ENCODE data around the gene UNC13D. TPM values are rescaled to one million over a fixed set of nuclear protein-coding genes. Genes with fewer than 3 reads are reported as not detected.

Gene UNC13D
- total and polyA plus RNA-seq, 5 donors from 2014 or later: 41.6 to 149 (median 46.6) TPM

DNA sequence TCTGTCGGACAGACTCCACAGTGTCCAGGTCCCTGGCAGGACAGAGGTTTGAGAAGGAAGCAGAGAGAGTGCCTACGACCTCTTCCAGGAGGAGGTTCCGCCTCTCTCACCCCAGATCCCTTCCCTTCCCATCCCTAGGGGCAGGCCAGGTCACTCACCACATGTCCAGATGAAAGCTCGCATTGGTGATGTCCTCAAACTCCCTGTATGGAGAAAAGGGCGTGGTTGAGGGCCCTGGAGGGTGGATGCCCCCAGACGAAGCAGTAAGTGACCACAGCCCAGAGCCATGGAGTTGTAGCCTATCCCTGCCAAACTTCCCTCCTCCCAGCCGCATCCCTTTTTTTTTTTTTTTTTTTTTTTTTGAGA lies 3.4 kb downstream of the UNC13D start:
- Mint-ChIP-seq H3K4me1 (peaks cover 0 to 32% (median 0%) of the 10 kb centered on the region in 4 donors), H3K4me3 (peak overlapping the region in 2 of 4 donors; percentile 33 to 54), H3K36me3 (no peaks in the 10 kb centered on the region), H3K27me3 (no peaks in the 10 kb centered on the region), H3K9me3 (no peaks in the 10 kb centered on the region), H3K27ac (peak overlapping the region in 1 of 3 donors; percentile 36)
- H3K27ac ChIP-seq (ENCODE audit: insufficient read depth, low read length, poor library complexity, severe bottlenecking): no peak overlapping the region
- peaks cover 45% of the 10 kb centered on the region for H3K36me3 ChIP-seq (ENCODE audit: control insufficient read depth, insufficient read depth, low read length)
- DNase-seq (no peak), ATAC-seq (ENCODE audit: low read depth in 2 of 2) (no peak)
- H3K9me3 ChIP-seq (ENCODE audit: control insufficient read depth in 2 of 2, low read length in 2 of 2): no peaks in the 10 kb centered on the region
- H3K27me3 ChIP-seq (ENCODE audit: control insufficient read depth, insufficient read depth, low read length): no peaks in the 10 kb centered on the region
- H3K4me1 ChIP-seq (ENCODE audit: control insufficient read depth, insufficient read depth, low read length, poor library complexity, severe bottlenecking): peaks cover 39% of the 10 kb centered on the region
- H3K4me3 ChIP-seq (ENCODE audit: low read depth, low read length): no peak overlapping the region

DNA sequence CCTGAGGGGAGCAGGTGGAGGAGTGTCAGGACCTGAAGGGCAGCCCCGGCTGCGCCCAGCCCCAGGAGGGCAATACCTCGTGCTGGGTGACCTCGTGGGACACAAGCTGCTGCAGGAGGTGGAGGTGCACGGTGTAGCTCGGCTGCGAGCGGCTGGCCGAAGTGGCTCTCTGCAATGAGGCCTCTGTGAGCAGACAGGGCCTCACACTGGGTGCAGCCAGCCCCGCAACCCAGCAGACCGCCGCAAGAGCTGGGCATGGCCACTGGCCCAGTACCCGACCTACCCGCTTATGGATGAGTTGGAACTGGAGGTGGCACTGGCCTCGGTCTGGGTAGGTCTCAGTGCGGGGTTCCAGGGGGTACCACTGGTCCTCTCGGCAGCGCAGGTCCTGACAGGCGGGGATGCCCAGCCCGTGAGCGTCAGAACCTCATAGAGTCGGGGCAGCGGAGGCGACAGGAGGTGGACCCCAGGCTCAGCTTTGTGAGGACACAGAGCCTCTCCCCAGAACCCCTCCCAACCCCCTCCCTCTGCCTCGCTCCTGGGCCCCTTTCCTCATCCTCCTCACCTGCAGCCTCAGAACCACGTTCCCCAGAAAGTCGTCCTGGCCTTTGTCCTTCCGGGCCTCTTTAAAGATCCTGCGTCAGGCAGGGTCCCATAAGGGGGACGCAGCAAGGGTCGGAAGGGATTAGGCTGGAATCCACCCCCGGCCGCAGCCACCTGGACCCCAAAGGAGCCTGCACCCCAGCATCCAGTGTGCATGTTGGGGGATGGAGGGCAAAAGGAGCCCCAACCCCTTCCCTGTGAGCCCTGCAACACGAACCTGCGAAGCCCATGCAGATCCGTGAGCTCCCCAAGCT lies 4.0 kb downstream of the UNC13D start:
- Mint-ChIP-seq H3K9me3 (no peaks in the 10 kb centered on the region), H3K4me3 (peak overlapping the region in 1 of 4 donors; percentile 47), H3K27me3 (no peaks in the 10 kb centered on the region), H3K4me1 (peaks cover 0 to 26% (median 0%) of the 10 kb centered on the region in 4 donors), H3K36me3 (no peaks in the 10 kb centered on the region), H3K27ac (no peak overlapping the region)
- Histone ChIP-seq H3K4me3 (ENCODE audit: low read depth, low read length) (no peak overlapping the region), H3K9me3 (ENCODE audit: control insufficient read depth in 2 of 2, low read length in 2 of 2) (no peaks in the 10 kb centered on the region), H3K36me3 (ENCODE audit: control insufficient read depth, insufficient read depth, low read length) (peaks cover 46% of the 10 kb centered on the region), H3K4me1 (ENCODE audit: control insufficient read depth, insufficient read depth, low read length, poor library complexity, severe bottlenecking) (peaks cover 36% of the 10 kb centered on the region), H3K27ac (ENCODE audit: insufficient read depth, low read length, poor library complexity, severe bottlenecking) (no peak overlapping the region), H3K27me3 (ENCODE audit: control insufficient read depth, insufficient read depth, low read length) (no peaks in the 10 kb centered on the region)
- no peak for DNase-seq
- ATAC-seq (ENCODE audit: low read depth in 2 of 2): no peak

GRCh38 chr17:75838410-75838809 lies 5.8 kb downstream of the UNC13D start:
- no peak for DNase-seq
- peaks cover 61% of the 10 kb centered on the region for H3K36me3 ChIP-seq (ENCODE audit: control insufficient read depth, insufficient read depth, low read length)
- ATAC-seq (ENCODE audit: low read depth in 2 of 2): no peak
- no peaks in the 10 kb centered on the region for H3K9me3 Mint-ChIP-seq
- no peak overlapping the region for H3K27ac Mint-ChIP-seq
- no peaks in the 10 kb centered on the region for H3K27me3 ChIP-seq (ENCODE audit: control insufficient read depth, insufficient read depth, low read length)
- no peaks in the 10 kb centered on the region for H3K9me3 ChIP-seq (ENCODE audit: control insufficient read depth in 2 of 2, low read length in 2 of 2)
- H3K27ac ChIP-seq (ENCODE audit: insufficient read depth, low read length, poor library complexity, severe bottlenecking): no peak overlapping the region
- no peaks in the 10 kb centered on the region for H3K27me3 Mint-ChIP-seq
- H3K4me3 ChIP-seq (ENCODE audit: low read depth, low read length): no peak overlapping the region
- H3K4me3 Mint-ChIP-seq: peak overlapping the region in 1 of 4 donors; percentile 21
- H3K4me1 Mint-ChIP-seq: peaks cover 1 to 31% (median 9%) of the 10 kb centered on the region in 4 donors
- H3K36me3 Mint-ChIP-seq: peaks cover 1% of the 10 kb centered on the region
- H3K4me1 ChIP-seq (ENCODE audit: control insufficient read depth, insufficient read depth, low read length, poor library complexity, severe bottlenecking): peaks cover 31% of the 10 kb centered on the region

GRCh38 chr17:75837899-75838298 lies 6.3 kb downstream of the UNC13D start:
- ATAC-seq (ENCODE audit: low read depth in 2 of 2) (no peak), DNase-seq (no peak)
- Mint-ChIP-seq H3K4me3 (no peak overlapping the region), H3K36me3 (peaks cover 5% of the 10 kb centered on the region), H3K4me1 (peaks cover 4 to 32% (median 13%) of the 10 kb centered on the region in 4 donors), H3K27me3 (no peaks in the 10 kb centered on the region), H3K9me3 (no peaks in the 10 kb centered on the region), H3K27ac (peak overlapping the region in 1 of 3 donors; percentile 79)
- no peaks in the 10 kb centered on the region for H3K9me3 ChIP-seq (ENCODE audit: control insufficient read depth in 2 of 2, low read length in 2 of 2)
- H3K4me1 ChIP-seq (ENCODE audit: control insufficient read depth, insufficient read depth, low read length, poor library complexity, severe bottlenecking): peaks cover 32% of the 10 kb centered on the region
- H3K27ac ChIP-seq (ENCODE audit: insufficient read depth, low read length, poor library complexity, severe bottlenecking): no peak overlapping the region
- H3K4me3 ChIP-seq (ENCODE audit: low read depth, low read length): no peak overlapping the region
- H3K27me3 ChIP-seq (ENCODE audit: control insufficient read depth, insufficient read depth, low read length): no peaks in the 10 kb centered on the region
- peaks cover 61% of the 10 kb centered on the region for H3K36me3 ChIP-seq (ENCODE audit: control insufficient read depth, insufficient read depth, low read length)

DNA sequence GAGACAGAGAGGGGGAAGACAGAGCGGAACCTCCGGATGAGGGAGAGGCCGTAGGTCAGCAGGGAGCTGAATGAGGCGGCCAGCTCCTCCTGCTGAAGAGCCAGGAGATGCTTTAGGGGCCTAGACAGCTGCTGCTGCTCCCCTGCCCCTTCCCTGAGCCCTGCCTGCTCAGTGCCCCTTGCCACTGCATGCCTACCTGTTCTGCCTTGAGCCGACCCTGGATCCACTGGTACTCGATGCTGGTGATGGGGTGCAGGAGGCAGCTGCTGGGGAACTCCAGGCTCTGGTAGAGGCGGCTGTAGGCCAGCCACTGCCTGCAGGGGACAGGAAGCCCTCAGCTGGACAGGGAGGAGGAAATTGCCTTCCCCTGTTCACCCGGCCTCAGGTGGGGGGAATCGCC lies 7.6 kb downstream of the UNC13D start:
- Histone ChIP-seq H3K4me1 (ENCODE audit: control insufficient read depth, insufficient read depth, low read length, poor library complexity, severe bottlenecking) (peaks cover 33% of the 10 kb centered on the region), H3K27me3 (ENCODE audit: control insufficient read depth, insufficient read depth, low read length) (no peaks in the 10 kb centered on the region), H3K9me3 (ENCODE audit: control insufficient read depth in 2 of 2, low read length in 2 of 2) (no peaks in the 10 kb centered on the region), H3K36me3 (ENCODE audit: control insufficient read depth, insufficient read depth, low read length) (peaks cover 60% of the 10 kb centered on the region), H3K4me3 (ENCODE audit: low read depth, low read length) (no peak overlapping the region), H3K27ac (ENCODE audit: insufficient read depth, low read length, poor library complexity, severe bottlenecking) (no peak overlapping the region)
- peaks cover 9% of the 10 kb centered on the region for H3K36me3 Mint-ChIP-seq
- H3K27ac Mint-ChIP-seq: no peak overlapping the region
- no peaks in the 10 kb centered on the region for H3K9me3 Mint-ChIP-seq
- H3K4me3 Mint-ChIP-seq: no peak overlapping the region
- no peak for ATAC-seq (ENCODE audit: low read depth in 2 of 2)
- peaks cover 4 to 37% (median 20%) of the 10 kb centered on the region in 4 donors for H3K4me1 Mint-ChIP-seq
- H3K27me3 Mint-ChIP-seq: no peaks in the 10 kb centered on the region
- DNase-seq: no peak

DNA sequence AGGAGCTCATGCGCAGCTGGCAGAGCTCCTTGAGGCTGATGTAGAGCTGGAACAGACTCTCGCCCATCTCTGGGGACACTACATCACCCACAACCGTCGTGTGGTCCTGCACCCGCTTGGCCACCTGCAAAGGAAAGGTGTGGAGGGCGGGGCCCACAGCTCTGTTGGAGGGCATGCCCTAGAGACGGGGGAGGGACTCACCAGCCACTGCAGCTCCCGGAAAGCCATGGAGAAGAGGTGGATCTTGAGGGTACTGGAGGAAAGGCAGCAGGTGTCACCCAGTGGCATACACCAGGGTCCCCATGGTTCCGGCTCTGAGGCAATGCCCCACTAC lies 8.6 kb downstream of the UNC13D start:
- peaks cover 9% of the 10 kb centered on the region for H3K36me3 Mint-ChIP-seq
- no peak overlapping the region for H3K4me3 Mint-ChIP-seq
- Histone ChIP-seq H3K4me1 (ENCODE audit: control insufficient read depth, insufficient read depth, low read length, poor library complexity, severe bottlenecking) (peaks cover 30% of the 10 kb centered on the region), H3K27ac (ENCODE audit: insufficient read depth, low read length, poor library complexity, severe bottlenecking) (no peak overlapping the region), H3K27me3 (ENCODE audit: control insufficient read depth, insufficient read depth, low read length) (no peaks in the 10 kb centered on the region), H3K36me3 (ENCODE audit: control insufficient read depth, insufficient read depth, low read length) (peaks cover 63% of the 10 kb centered on the region), H3K9me3 (ENCODE audit: control insufficient read depth in 2 of 2, low read length in 2 of 2) (no peaks in the 10 kb centered on the region), H3K4me3 (ENCODE audit: low read depth, low read length) (no peak overlapping the region)
- peak overlapping the region in 1 of 3 donors; percentile 87 for H3K27ac Mint-ChIP-seq
- no peaks in the 10 kb centered on the region for H3K27me3 Mint-ChIP-seq
- no peaks in the 10 kb centered on the region for H3K9me3 Mint-ChIP-seq
- peaks cover 4 to 37% (median 20%) of the 10 kb centered on the region in 4 donors for H3K4me1 Mint-ChIP-seq
- ATAC-seq (ENCODE audit: low read depth in 2 of 2) (no peak), DNase-seq (no peak)

DNA sequence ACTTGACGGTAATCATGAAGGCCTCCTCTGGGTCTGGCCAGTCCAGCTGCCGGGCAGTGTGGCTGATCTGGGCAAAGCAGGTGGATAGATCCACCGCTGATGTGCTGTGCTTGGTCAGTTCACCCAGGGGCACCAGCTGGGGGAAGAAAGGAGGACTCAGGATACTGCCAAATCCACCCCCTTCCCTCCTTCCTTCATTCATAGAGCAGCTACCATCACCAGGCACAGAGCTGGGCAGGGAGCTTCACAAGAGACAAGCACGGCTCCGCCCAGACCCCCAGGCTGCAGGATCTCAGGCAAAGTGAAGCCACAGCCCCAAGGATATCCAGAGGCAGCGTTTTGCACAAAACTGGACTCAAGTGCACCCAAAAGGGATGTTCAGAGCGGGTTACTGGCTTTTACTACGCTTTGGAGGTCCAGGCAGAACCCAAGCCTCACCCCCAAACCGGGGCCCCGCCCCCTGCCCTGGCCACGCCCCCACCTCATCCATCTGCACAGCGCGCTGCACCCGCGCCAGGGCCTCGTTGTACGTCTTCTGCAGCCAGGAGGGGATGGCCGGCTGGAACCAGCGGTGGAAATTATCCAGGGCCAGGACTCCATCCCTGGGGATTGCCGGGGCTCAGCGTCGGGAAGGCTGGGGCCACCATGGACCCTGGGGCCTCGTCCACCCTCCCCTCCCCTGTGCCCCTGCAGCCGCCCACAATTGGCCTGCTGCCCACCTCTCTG lies 9.1 kb downstream of the UNC13D start:
- Mint-ChIP-seq H3K36me3 (peaks cover 9% of the 10 kb centered on the region), H3K27ac (peak overlapping the region in 2 of 3 donors; percentile 29 to 87), H3K27me3 (no peaks in the 10 kb centered on the region), H3K9me3 (no peaks in the 10 kb centered on the region), H3K4me1 (peaks cover 4 to 37% (median 20%) of the 10 kb centered on the region in 4 donors), H3K4me3 (peak overlapping the region in 1 of 4 donors; percentile 49)
- no peak for DNase-seq
- H3K27me3 ChIP-seq (ENCODE audit: control insufficient read depth, insufficient read depth, low read length): no peaks in the 10 kb centered on the region
- peak overlapping the region; percentile 89 for H3K27ac ChIP-seq (ENCODE audit: insufficient read depth, low read length, poor library complexity, severe bottlenecking)
- H3K4me3 ChIP-seq (ENCODE audit: low read depth, low read length): no peak overlapping the region
- peaks cover 63% of the 10 kb centered on the region for H3K36me3 ChIP-seq (ENCODE audit: control insufficient read depth, insufficient read depth, low read length)
- peaks cover 30% of the 10 kb centered on the region for H3K4me1 ChIP-seq (ENCODE audit: control insufficient read depth, insufficient read depth, low read length, poor library complexity, severe bottlenecking)
- no peak for ATAC-seq (ENCODE audit: low read depth in 2 of 2)
- no peaks in the 10 kb centered on the region for H3K9me3 ChIP-seq (ENCODE audit: control insufficient read depth in 2 of 2, low read length in 2 of 2)

Measured in CD4-positive, CD25-positive, alpha-beta regulatory T cell (primary cell).